Raji (cell line): ENCODE data around the gene SWI5.

Experiments
- POLR2A ChIP-seq: IDR thresholded peaks from 2 replicates; pipeline ENCODE4 v1.6.1; 2011; ENCODE audit warnings: low read depth, low read length, control low read depth; ENCODE audit not compliant: insufficient read depth

Gene SWI5

GRCh38 chr9:128323791-128324190 is 47.7 kb downstream of the SWI5 start:
- TF ChIP-seq POLR2A: no peak

- TF ChIP-seq POLR2A: no peak
Measured at GRCh38 chr9:128324401-128324800, 48.3 kb downstream of the SWI5 start.

- TF ChIP-seq POLR2A: no peak
Measured at GRCh38 chr9:128325629-128326028, 49.6 kb downstream of the SWI5 start.

GRCh38 chr9:128333451-128333869 is 57.4 kb downstream of the SWI5 start:
- TF ChIP-seq POLR2A: no peak

GRCh38 chr9:128335161-128335560 is 59.1 kb downstream of the SWI5 start:
- no peak for TF ChIP-seq POLR2A

GRCh38 chr9:128335914-128336313 is 59.8 kb downstream of the SWI5 start:
- TF ChIP-seq POLR2A: no peak

GRCh38 chr9:128337936-128338335 is 61.9 kb downstream of the SWI5 start:
- no peak for TF ChIP-seq POLR2A
